Measurements from ENCODE around the gene SLX1B.
"Not testable (repeated sequence)": the region's sequence is repeated elsewhere in the genome, so short reads cannot be mapped to it uniquely, and the experiment has no call there.

DNA sequence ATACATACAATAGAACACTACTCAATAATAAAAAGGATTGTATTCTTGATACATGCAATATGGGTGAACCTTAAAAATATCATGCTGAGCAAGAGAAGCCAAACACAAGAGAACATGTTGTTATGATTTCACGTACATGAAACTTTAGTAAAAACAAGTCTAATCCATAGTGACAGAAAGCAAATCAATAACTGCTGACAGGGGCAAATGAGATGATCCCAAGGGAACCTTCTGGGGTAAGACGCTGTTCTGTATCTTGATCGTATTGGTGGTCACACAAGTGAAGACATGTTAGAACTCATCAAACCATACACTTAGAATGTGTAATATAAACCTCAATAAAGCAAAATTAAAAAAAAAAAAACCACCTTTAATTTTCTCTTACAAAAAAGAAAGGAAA lies 28.9 kb upstream of the SLX1B start:
- TF ChIP-seq, protein P1, sequence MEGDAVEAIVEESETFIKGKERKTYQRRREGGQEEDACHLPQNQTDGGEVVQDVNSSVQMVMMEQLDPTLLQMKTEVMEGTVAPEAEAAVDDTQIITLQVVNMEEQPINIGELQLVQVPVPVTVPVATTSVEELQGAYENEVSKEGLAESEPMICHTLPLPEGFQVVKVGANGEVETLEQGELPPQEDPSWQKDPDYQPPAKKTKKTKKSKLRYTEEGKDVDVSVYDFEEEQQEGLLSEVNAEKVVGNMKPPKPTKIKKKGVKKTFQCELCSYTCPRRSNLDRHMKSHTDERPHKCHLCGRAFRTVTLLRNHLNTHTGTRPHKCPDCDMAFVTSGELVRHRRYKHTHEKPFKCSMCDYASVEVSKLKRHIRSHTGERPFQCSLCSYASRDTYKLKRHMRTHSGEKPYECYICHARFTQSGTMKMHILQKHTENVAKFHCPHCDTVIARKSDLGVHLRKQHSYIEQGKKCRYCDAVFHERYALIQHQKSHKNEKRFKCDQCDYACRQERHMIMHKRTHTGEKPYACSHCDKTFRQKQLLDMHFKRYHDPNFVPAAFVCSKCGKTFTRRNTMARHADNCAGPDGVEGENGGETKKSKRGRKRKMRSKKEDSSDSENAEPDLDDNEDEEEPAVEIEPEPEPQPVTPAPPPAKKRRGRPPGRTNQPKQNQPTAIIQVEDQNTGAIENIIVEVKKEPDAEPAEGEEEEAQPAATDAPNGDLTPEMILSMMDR (conservative IDR thresholded peaks at IDR 0.05; ENCODE audit: low read length): not testable (repeated sequence)
- not testable (repeated sequence) for TF ChIP-seq EZH2phosphoT487 (IDR thresholded peaks at IDR 0.05; ENCODE audit: borderline replicate concordance, low read depth, low read length)
